Neuron (in vitro differentiated cells): ENCODE data around the gene ZNF579.
"Not testable (repeated sequence)": the region's sequence is repeated elsewhere in the genome, so short reads cannot be mapped to it uniquely, and the experiment has no call there.

Experiments used
- H2AFZ ChIP-seq: one replicate; pipeline ENCODE4 v1.6.1; 2013; ENCODE audit warnings: low read depth, mild to moderate bottlenecking, inconsistent platforms, low read length, moderate library complexity
- H3K27me3 ChIP-seq: one replicate; pipeline ENCODE4 v1.6.1; 2013; ENCODE audit warnings: low read length; ENCODE audit not compliant: insufficient read depth
- H3K36me3 ChIP-seq: one replicate; pipeline ENCODE4 v1.6.1; 2013; ENCODE audit warnings: low read length; ENCODE audit not compliant: insufficient read depth
- H3K4me1 ChIP-seq: one replicate; pipeline ENCODE4 v1.6.1; 2013; ENCODE audit warnings: low read length; ENCODE audit not compliant: insufficient read depth
- H3K4me3 ChIP-seq: 2 replicates; pipeline ENCODE4 v1.5.1; 2013; ENCODE audit warnings: mild to moderate bottlenecking, low read length, moderate library complexity
- H3K9me3 ChIP-seq: one replicate; pipeline ENCODE4 v1.6.1; 2013; ENCODE audit warnings: low read length

The ZNF579 gene

DNA sequence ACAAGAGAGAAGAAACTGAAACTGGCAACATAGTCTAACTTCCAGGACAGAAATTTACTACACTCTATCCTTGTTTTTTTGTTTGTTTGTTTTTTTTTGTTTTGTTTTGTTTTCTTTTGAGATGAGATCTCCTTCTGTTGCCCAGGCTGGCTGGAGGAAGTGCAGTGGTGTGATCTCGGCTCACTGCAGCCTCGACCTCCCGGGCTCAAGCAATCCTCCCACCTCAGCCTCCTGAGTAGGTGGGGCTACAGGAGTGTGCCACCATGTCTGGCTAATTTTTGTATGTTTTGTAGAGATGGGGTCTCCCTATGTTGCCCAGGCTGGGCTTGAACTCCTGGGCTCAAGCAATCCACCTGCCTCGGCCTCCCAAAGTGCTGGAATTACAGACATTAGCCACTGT is 1.6 kb upstream of the ZNF579 start:
- not testable (repeated sequence) for H3K36me3 ChIP-seq, H2AFZ ChIP-seq, H3K27me3 ChIP-seq, H3K4me3 ChIP-seq, H3K9me3 ChIP-seq
- peaks cover 14% of the 10 kb centered on the region for H3K4me1 ChIP-seq

DNA sequence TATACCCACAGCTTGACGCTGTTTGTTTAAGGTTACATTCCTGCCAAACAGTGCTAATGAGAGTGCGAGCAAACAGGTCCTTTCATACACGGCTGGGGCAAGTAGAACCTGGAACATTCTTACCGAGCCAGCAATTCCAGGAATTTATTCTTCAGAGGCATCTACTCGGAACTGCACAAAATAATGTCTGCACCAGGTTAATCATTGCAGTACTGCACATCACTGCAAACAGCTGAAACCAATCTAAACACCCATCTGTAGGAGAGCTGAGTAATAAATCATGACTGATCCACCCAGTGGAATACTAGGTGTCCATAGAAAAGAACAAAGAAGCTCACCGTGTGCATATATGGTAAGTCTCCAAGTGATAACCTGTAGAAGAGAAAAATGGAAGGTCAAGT is 1.2 kb upstream of the ZNF579 start:
- Histone ChIP-seq H3K4me3 (no peak overlapping the region), H3K27me3 (no peaks in the 10 kb centered on the region), H3K4me1 (peaks cover 10% of the 10 kb centered on the region), H3K36me3 (peaks cover 14% of the 10 kb centered on the region), H3K9me3 (no peaks in the 10 kb centered on the region), H2AFZ (no peak overlapping the region)

- Histone ChIP-seq H3K4me3 (peak overlapping the region; percentile 96), H3K9me3 (no peaks in the 10 kb centered on the region), H3K36me3 (peaks cover 17% of the 10 kb centered on the region), H2AFZ (peak overlapping the region; percentile 14), H3K4me1 (peaks cover 7% of the 10 kb centered on the region), H3K27me3 (no peaks in the 10 kb centered on the region)
These were observed 636 bp upstream of the ZNF579 start for GRCh38 chr19:55581145-55581822.

- Histone ChIP-seq H3K4me1 (peaks cover 3% of the 10 kb centered on the region), H3K27me3 (no peaks in the 10 kb centered on the region), H3K4me3 (peak overlapping the region; percentile 96), H3K9me3 (no peaks in the 10 kb centered on the region), H3K36me3 (peaks cover 17% of the 10 kb centered on the region), H2AFZ (no peak overlapping the region)
These were observed 654 bp downstream of the ZNF579 start for GRCh38 chr19:55579766-55580621.

- Histone ChIP-seq H3K36me3 (peaks cover 17% of the 10 kb centered on the region), H3K4me3 (peak overlapping the region; percentile 96), H3K27me3 (no peaks in the 10 kb centered on the region), H3K9me3 (no peaks in the 10 kb centered on the region), H3K4me1 (peaks cover 3% of the 10 kb centered on the region), H2AFZ (no peak overlapping the region)
These were observed 1.6 kb downstream of the ZNF579 start for GRCh38 chr19:55578761-55579747.

GRCh38 chr19:55578031-55578760 is 2.5 kb downstream of the ZNF579 start:
- Histone ChIP-seq H3K27me3 (no peaks in the 10 kb centered on the region), H3K9me3 (no peaks in the 10 kb centered on the region), H3K4me3 (no peak overlapping the region), H3K36me3 (peaks cover 17% of the 10 kb centered on the region), H2AFZ (no peak overlapping the region), H3K4me1 (peaks cover 3% of the 10 kb centered on the region)

DNA sequence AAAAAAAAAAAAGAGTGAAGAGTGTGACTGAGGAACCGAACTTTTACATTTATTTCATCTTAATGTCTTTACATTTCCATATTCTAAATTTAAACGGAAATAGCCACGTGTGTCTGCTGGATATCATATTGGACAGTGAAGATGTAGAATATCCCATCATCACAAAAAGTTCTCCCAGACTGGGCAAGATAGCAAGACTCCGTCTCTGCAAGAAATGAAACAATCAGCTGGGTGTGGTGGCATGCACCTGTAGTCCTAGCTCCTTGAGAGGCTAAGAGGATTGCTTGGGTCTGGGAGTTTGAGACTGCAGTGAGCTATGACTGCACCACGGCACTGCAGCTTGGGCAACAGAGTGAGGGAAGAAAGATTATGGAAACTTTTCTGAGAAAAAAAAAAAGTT is 3.9 kb downstream of the ZNF579 start:
- Histone ChIP-seq H3K9me3 (no peaks in the 10 kb centered on the region), H2AFZ (no peak overlapping the region), H3K4me1 (peaks cover 3% of the 10 kb centered on the region), H3K4me3 (no peak overlapping the region), H3K27me3 (no peaks in the 10 kb centered on the region), H3K36me3 (peaks cover 17% of the 10 kb centered on the region)

- not testable (repeated sequence) for H3K27me3 ChIP-seq, H2AFZ ChIP-seq, H3K9me3 ChIP-seq, H3K4me1 ChIP-seq, H3K4me3 ChIP-seq
- peaks cover 15% of the 10 kb centered on the region for H3K36me3 ChIP-seq
These were observed 6.7 kb downstream of the ZNF579 start for GRCh38 chr19:55573929-55574328.

GRCh38 chr19:55569477-55569876 is 11.2 kb downstream of the ZNF579 start:
- not testable (repeated sequence) for H3K4me1 ChIP-seq, H3K27me3 ChIP-seq, H2AFZ ChIP-seq, H3K4me3 ChIP-seq, H3K9me3 ChIP-seq, H3K36me3 ChIP-seq

DNA sequence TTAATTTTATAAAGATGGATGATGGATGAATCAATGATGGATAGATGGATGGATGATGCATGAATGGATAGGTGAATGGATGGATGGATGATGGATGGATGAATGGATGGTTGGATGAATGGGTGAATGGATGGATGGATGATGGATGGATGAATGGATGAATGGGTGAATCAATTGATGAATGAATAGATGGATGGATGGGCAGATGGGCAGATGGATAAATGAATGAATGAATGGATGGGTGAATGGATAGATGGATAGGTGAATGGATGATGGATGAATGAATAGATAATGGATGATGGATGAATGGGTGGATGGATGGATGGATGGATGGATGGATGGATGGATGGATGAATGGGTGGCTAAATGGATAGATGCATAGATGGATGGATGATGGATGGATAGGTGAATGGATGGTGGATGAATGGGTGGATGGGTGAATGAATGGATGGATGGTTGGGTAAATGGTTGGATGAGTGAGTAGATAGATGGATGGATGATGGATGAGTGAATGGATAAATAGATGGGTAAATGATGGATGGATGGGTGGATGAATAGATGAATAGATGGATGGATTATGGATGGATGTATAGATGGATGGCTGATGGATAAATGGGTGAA is 12.8 kb downstream of the ZNF579 start:
- Histone ChIP-seq H3K36me3 (no peaks in the 10 kb centered on the region), H3K27me3 (no peaks in the 10 kb centered on the region), H2AFZ (no peak overlapping the region), H3K4me1 (peaks cover 4% of the 10 kb centered on the region), H3K9me3 (no peaks in the 10 kb centered on the region), H3K4me3 (no peak overlapping the region)

- Histone ChIP-seq H2AFZ (no peak overlapping the region), H3K4me1 (peaks cover 4% of the 10 kb centered on the region), H3K9me3 (no peaks in the 10 kb centered on the region), H3K36me3 (no peaks in the 10 kb centered on the region), H3K4me3 (no peak overlapping the region), H3K27me3 (no peaks in the 10 kb centered on the region)
These were observed 13.8 kb downstream of the ZNF579 start for GRCh38 chr19:55566823-55567222.

GRCh38 chr19:55563261-55563690 is 17.4 kb downstream of the ZNF579 start:
- H3K9me3 ChIP-seq, result peaks cover 2% of the 10 kb centered on the region
- no peak overlapping the region for H2AFZ ChIP-seq
- H3K27me3 ChIP-seq, result no peaks in the 10 kb centered on the region
- H3K36me3 ChIP-seq, result no peaks in the 10 kb centered on the region
- H3K4me3 ChIP-seq, result no peak overlapping the region
- peaks cover 4% of the 10 kb centered on the region for H3K4me1 ChIP-seq
